GM21381 (cell line): ENCODE data around the gene IGSF3.

Experiments
- ATAC-seq: cut with Tn5 transposase; IDR thresholded peaks from one replicate; pipeline ENCODE4 v1.9.1; 2021; ENCODE audit warnings: mild to moderate bottlenecking, moderate library complexity; ENCODE audit not compliant: unreplicated experiment

IGSF3 gene

DNA sequence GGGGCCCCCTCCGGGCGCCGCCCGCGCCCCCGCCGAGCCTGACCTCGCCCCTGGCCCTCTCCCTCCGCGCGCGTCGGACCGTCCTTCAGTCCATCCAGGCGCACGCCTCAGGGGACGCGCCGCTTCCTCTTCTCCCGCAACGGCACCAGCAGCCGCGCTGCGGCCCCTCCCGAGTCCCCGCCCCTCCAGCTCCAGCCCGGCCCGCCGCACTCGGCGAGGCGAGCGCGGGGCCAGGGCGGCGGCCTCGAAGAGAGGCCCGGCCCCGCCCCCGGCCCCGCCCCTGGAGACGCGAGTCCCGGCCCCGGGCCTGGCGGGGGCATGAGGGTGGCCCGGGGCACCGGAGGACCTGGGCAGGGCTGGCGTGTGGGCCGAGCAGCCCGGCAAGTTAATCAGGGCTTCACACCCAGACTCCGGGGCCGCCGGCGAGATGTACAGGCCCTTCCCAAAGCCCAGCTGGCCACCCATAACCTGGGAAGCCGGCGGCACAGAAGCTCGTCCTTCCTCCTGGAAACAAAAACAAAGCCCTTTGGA is at the start of gene IGSF3:
IGSF3 (minus strand) TSS at position 159 of the 531 bp plus-strand sequence. CDS start 1,407 bp downstream, outside the sequence.
- ATAC-seq, result peak; percentile 77

- no peak for ATAC-seq
Measured at GRCh38 chr1:116717318-116717717, 49.8 kb upstream of the IGSF3 start.

DNA sequence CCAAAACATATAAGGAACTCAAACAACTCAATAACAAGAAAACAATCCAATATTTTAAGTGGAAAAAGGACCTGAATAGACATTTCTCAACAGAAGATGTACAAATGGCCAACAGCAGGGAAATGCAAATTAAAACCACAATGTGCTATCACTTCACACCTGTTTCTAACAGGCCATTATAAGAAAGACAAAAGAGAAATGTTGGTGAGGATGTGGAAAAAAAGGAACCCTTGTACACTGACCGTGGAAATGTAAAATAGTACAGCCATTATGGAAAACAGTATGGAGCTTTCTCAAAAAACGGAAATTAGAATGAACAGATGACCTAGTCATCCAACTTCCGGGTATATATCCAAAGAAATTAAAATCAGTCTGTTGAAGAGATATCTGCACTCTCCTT is 48.9 kb upstream of the IGSF3 start:
- no peak for ATAC-seq

- ATAC-seq, result no peak
Measured at GRCh38 chr1:116713474-116713873, 45.9 kb upstream of the IGSF3 start.

- ATAC-seq, result no peak
Measured at GRCh38 chr1:116712510-116712909, 45.0 kb upstream of the IGSF3 start.

- ATAC-seq, result no peak
Measured at GRCh38 chr1:116711263-116711840, 43.8 kb upstream of the IGSF3 start.

GRCh38 chr1:116710420-116711262 is 43.1 kb upstream of the IGSF3 start:
- no peak for ATAC-seq

GRCh38 chr1:116709666-116710167 is 42.2 kb upstream of the IGSF3 start:
- ATAC-seq, result no peak

DNA sequence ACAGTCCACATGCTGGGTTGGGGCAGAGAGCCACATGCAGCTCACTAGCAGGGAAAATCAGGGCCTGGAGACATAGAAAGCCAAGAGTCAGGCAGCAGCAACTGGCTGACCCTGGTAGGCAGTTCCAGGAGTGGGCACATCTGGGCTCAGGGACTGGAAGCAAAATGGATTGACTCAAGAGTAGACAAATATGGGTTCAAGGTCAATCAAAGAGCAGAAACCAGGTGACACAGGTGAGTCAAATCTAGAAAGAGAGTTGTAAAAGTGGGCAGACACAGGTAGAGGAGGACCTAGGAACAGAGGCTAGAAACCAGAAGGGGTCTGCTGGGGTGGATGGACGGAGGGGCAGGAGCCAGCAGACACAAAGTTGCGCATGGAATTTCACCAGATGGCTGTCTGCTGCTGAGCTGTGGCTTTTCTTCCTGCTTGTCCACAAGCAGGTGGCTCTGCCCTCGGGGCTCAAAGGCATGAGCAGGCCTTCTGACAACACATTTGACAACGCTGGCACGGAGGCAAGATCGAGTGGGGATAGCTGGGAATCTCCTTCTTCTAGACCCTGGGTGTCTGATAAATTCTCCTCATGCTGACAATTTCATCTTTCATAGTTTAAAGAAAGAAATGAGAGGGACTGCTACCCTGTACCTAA is 40.8 kb upstream of the IGSF3 start:
- ATAC-seq, result no peak

DNA sequence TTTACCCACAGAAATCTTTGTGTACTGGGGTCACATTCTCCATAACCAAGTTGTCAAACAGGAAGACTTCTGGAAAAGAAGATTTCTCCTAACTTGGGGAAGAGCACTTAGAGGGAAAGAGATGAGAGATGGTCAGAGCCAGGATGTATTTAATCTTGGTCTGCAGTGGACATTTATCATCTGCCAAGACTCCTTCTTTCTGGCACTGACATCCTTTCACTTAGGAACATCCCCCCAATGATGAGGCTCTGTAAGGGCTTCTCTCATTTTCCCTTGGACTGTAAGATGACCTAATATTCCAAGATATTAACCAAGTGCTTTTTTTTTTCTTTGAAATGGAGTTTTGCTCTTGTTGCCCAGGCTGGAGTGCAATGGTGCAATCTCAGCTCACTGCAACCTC is 39.3 kb upstream of the IGSF3 start:
- no peak for ATAC-seq

DNA sequence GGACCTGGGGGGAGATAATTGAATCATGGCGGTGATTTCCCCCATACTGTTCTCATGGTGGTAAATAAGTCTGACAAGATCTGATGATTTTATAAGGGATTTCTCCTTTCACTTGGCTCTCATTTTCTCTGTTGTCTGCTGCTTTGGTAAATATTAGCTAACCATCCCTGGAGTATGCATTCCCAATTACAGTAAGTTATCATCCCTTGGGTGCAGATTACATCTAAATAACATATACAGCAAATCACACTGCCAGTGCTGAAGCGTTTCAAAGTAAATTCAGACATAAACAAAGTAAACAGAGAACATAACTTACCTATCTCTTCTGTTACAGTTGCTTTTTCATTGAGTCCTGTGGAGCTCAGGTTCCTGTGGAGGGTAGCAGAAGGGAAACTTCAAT is 38.6 kb upstream of the IGSF3 start:
- ATAC-seq, result no peak

- no peak for ATAC-seq
Measured at GRCh38 chr1:116704278-116704677, 36.7 kb upstream of the IGSF3 start.

GRCh38 chr1:116699605-116700004 is 32.1 kb upstream of the IGSF3 start:
- ATAC-seq, result no peak

- ATAC-seq, result no peak
Measured at GRCh38 chr1:116698244-116698595, 30.7 kb upstream of the IGSF3 start.

DNA sequence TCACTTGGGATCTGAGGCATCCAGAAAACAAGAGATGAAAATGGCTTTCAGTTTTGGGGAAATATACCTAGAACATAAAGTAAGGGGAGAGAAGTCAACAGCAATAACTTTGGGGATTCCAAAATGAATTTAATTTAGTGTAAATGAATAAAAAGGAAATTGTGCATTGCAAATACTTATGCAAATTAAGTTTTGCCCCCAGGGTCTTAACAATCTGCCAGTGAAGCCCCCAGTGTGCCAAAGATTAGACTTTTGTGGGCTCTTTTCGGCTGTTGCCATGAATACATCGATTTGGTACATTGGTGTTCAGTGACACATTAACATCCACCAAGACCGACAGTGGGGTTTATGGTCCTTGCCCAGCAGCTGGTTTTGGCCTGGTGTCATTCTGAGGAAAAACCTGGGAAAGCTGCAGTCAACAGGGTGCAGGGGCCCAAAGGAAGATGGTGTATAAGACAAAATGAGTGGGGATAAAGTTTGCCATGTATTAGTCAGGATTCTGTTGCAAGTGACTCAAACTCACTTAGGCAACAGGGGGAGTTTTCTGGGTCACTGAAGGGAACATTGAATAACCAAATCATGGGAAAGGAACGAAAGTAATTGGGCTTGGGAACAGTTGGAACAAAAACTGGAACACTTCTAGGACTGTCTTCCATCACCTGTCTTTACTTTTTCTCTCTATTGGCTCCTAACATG is 30.2 kb upstream of the IGSF3 start:
- no peak for ATAC-seq

DNA sequence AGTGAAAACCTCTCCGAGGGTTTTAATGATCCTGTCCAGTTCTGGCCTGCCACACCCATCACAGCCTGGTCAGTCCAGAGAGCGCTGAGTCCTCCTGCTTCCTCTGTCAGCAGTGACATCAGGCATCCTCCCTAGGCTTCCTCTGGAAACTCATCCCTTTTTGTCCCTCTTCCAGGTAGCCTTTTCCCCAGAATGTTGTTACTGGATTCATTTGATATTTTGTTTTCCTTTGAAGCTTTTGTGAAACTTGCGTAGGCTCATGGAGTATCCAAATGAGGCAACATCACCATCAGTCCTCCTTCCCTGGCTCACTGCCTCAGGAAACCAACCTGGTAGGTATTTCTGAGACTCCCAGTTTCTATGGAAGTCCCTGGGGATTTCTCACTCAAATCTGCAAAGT is 27.0 kb upstream of the IGSF3 start:
- ATAC-seq, result no peak

- ATAC-seq, result no peak
Measured at GRCh38 chr1:116693759-116694480, 26.4 kb upstream of the IGSF3 start.

GRCh38 chr1:116692879-116693278 is 25.3 kb upstream of the IGSF3 start:
- no peak for ATAC-seq

DNA sequence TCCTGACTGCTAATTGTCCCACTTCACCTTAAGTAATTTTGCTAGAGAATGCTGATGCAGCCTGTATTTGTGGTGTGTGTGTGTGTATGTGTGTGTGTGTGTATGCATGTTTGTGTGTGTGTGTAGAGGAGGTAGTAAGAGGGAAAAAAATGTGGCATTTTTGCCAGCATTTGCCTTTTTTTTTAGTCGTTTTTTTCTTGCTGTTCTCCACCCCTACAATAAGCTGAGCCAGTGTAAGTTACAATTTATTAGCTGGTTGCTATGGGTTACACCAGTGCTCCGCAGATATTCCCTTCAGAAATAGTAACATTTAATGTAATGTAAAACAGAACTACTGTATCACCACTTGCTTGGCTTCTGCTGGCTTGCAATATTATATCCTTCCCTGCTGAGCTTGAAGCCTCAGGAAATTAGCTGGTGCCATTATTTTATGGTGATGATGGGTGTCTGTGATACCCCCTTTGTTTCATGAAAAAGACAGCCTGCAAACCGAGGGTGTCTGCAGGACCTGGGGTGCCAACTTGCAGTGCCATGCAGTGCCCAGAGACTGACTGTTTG is 23.4 kb upstream of the IGSF3 start:
- ATAC-seq, result no peak

GRCh38 chr1:116690396-116690848 is 22.9 kb upstream of the IGSF3 start:
- ATAC-seq, result no peak
